ENCODE results near the gene ATP2B2.

Gene ATP2B2

DNA sequence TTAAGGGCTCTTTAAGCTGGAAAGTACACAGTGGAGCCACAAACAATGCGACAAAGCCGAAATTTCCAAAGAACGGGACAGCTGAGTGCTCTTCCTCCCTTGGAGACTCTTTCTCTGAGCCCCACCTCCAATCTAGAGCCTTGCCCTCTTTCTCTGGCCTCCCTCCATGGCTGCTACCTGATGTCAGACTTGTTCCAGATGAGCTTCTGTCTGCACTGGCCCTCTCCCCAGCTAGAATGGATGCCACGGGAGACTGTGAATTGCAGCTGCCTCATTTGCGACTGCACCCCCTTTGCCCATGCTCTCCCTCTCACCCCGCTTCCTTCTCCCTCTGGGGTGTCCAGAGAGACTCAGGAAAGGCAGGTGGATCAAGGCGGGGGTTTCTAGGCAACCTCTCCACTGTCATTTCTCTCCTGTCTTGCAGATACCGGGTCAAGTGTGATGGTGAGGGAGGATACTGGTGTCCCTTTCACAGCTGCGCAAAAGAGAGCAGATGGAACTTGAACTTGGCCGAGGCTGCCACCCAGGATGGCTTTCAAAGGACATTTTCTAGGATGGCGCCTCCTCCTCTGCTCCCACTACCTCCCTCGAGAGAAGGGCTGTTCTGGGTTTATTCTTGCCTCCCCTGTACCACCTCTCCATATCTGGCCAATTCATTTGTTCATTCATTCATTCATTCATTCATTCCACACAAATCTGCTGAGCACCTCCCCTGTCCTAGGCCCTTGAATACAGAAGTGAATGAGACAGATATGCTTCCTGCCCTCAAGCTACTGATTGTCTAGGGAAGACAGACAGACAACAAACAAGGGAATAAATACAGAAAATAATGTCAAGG, 12.8 kb downstream of the ATP2B2 start:
- no peak for DNase-seq

DNA sequence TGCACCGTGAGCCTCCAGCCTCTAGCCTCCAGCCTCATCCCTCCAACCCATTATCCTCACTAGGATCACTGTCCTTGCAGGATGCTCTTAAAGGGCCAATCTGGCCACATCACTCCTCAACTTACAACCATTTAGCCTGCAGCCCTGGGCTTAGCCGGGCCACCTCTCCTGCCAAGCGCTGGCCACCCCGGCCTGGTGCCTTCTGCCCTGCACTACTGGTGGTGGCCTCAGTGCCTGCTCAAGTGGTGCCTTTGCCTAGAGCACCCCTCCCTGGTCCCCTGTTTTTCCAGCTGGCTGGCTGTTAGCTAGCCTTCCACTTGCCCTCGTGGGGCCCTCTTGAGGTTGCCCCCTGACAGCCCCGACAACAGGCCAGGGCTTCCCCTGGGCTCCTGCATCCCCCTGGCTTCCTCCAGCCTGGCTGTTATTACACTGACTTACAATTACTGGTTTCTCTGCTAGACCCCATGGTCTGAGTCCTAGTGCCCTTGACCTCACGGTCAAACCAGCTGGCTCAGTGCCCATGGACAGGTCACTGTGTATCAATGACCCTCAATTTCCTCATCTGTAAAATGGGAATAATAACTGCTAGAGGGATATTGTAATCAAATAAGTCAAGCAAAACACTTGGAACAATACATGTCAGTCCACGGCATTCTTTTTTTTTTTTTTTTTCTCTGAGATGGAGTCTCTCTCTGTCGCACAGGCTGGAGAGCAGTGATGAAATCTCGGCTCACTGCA, 15.5 kb downstream of the ATP2B2 start:
- DNase-seq, result no peak

DNA sequence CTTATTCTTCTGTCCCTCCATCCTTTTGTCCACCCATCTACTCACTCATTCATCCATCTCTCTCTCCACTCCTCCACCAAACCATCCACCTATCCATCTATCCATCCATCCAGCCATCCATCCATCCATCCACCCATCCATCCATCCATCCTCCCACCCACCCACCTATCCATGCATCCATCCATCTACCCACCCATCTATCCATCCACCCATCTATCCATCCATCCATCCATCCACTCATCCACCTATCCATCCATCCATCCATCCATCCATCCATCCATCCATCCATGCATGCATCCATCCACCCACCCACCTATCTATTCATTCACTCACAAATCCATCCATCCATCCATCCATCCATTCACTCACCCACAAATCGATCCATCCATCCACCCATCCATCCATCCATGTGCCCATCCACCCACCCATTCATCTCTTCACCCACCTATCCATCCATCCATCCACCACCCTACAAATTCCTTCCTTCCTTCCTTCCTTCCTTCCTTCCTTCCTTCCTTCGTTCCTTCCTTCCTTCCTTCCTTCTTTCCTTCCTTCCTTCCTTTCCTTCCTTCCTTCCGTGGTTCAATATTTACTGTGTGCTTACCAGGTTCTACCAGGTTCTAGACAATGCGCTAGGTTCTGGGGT, 17.3 kb downstream of the ATP2B2 start:
- no peak for DNase-seq

DNA sequence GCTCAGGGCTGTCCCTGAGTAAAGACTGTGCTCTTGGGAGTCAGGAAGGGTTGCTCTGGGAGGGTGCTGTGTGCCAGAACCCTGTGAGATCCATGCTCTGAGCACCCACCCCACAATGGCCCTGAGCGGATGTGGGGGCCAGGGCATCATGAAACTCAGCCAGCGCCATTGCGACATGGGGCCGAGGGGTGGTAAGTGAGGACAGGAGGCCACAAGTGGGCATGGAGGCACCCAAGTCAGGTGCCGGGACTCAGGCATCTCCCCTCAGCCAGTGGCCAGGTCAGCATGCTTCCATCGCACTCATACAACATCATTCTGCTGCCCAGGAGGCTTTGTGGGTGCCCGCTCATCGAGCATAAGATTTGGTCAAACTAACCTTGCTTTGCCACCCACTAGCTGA, 19.6 kb downstream of the ATP2B2 start:
- no peak for DNase-seq

DNA sequence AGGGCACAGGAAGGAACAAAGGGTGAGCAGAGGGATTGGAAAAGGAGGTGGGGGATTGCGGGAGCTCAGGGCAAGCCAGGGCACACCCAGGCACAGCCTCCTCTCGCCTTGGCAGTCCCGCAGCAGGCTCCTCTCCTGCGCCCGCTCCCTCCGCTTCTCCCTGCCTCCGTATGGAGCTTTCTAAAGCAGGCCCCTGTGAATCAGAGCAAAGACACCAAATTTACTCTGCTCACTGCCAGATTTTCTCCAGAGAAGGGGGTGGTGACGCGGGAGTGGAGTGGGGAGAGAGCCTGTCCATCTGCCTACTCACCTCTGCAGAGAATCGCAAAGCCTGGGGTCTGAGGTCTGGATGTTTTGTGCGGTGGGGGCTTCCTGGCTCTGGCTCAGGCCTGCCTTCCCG, 20.0 kb downstream of the ATP2B2 start:
- DNase-seq, result peak in 1 of 2 experiments; percentile 23

DNA sequence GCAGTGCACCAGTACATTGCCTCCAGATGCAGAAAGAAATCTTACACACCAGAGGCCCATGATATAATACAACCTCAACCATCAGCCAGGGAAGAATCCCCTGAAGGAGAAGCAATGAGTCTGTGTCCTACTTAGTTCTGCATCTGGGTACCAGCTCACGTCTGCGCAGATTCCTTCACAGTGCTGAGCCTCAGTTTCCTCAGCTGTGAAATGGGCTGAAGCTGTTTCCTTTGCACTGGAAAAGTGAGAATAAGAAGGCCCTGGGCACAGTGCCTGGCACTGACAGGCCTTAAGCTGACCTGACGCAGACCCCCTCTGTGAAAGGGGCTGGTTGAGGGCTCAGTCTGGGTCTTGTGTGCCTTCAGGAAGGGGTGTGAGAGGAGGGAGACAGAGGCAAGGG, 20.7 kb downstream of the ATP2B2 start:
- DNase-seq, result no peak

DNA sequence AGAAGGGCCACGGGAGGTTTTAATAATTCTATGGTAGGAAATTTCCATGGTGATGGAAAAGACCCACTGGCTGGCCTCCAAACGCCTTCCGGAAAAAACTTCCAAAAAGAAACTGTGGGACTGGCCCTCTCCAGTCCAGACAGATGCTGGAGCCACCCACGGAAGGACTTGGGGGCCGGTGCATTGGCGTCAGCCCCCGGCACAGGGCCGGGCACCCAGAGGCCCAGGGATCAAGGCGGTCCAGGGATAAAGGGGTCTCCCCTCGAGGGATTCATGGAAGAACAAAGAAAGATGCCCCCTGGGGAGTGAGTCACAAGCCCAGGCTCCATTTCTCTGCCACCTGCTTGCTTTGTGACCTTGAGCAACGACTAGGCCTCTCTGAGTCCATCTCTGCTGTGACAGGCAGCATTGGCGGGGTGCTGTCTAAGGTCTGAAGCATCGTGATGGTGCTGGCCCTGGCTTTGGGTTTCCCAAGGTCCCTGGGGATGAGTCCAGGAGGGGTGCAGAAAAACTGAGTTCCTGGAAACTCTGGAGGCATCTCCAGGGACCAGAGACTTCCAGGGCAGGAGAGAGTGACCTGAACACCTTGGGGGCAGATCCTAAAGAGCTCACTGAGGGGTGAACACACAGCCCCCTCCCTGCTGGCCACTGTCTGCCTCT, 21.6 kb downstream of the ATP2B2 start:
- no peak for DNase-seq

DNA sequence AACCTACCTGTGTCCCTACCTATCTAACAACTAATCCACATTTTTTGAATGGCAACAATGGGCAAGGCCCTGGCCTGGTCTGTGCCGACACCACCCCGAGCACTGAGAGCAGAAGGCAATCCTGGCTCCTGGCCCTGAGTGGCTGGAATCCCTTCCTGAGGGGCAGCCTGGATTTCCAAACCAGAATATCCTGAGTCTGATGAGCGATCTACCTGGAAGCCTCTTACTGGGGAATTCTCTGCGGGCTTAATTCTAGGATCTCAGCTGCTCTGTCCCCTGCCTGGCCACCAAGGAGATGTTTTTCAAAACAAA, 22.1 kb downstream of the ATP2B2 start:
- DNase-seq, result peak; percentile 28 to 73

DNA sequence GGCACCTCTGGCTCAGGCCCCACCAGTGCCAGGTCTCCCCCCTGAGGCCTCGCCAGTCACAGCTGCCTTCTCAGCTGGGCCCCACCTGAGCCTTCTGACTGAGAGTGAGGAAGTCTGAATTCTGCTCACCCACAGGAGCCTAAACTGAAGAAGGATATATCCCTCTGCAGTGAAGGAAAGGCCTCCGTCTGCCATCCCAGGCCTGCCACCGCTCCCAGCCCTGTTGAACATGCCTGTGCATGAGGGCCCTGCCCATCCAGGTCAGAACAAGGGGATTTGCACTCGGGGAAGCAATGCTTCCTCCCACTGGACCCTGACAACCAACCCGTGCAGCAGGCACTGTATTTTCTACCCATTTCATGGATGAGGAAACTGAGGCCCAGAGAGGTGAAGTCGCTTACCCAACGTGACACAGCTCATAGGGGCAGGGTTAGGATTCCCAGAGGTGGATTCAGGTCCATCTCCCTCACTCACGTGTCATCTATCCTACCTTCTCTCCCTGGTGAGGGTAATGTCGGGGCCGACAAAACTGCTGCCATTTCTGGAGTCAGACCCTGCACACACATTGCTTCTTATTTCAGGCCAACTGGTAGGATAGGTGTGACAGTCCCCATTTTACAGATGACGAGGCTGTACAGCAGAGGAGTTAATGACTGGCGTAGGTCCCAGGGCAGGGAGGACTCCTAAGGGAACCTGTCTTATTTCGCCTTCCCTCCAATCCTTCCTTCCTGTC, 22.6 kb downstream of the ATP2B2 start:
- no peak for DNase-seq

DNA sequence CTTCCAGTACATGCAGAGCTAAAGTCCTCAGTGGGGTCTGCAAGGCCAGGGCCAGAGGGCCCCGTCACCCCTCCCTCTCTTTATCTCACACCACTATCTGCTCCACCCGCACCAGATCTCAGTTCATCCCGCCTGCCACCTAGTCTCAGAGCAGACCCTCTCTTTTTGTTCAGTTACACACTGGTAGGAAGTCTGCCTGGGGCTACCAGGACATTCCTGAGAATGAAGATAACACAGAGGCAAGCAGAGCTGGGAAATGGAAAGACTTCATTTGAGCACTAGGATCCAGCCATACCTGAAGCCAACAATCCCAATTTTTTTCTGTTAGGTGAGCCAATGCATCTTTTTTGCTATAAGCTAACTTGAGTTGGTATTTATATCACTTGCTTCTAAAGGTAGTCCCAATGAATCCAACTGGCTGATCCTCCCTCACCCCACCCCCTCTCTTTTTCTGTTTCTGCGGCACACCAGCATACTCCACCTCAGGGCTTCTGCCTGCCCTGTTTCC, 24.5 kb downstream of the ATP2B2 start:
- DNase-seq, result no peak

DNA sequence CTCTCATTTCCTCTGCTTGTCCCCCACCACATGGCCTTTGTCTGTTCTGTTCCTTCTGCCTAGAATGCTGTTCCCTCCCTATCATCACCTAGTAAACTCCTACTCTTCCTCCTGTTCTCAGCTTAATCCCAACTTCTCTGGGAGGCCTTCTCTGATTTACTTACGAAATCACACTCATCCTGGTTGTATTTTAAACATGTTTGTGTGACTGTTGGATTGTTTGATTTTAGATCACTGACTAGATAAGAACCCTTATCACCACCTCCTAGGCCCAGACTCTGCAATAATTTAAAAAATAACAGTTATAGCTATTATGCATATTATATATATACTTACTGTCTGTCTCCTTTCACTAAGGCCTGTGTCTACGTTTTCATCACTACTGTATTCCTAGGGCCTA, 26.1 kb downstream of the ATP2B2 start:
- DNase-seq, result no peak

DNA sequence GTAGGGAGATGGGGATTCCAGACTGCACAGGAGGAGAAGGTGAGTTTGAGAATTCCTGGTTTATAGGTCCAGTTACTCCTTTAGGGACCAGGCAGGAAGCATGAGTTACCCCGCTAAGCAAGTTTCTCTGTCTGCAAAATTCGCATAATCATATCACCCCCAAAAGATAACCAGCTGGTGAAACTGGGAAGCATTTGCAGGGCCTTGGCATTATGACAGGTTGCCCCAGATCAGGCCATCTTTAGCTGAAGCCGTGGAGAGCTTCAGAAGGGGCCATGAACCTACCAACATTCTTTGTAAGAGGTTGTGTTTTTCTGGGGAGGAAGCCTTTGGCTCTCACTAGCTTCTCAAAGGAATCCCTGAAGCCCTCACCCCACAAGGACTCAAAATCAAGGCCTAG, 29.4 kb downstream of the ATP2B2 start:
- no peak for DNase-seq

DNA sequence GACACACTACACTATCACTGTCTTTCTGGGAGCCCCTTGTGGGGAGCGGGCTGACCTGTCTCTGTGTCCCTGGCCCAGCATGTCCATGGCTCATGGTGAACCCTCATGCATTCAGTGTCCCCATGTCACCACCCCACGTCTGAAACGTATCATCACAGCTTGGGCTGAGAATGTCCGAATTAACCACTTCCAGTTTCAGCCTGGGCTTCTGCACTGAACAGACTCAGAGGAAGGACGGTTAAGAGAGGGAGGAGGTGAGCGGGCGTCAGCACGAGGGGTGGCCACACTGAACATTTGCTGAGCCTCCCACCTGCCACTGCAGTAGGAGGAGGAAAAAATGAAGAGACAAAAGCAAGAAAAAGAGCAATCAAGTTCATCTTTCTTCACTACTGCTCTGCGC, 30.5 kb downstream of the ATP2B2 start:
- DNase-seq, result no peak

DNA sequence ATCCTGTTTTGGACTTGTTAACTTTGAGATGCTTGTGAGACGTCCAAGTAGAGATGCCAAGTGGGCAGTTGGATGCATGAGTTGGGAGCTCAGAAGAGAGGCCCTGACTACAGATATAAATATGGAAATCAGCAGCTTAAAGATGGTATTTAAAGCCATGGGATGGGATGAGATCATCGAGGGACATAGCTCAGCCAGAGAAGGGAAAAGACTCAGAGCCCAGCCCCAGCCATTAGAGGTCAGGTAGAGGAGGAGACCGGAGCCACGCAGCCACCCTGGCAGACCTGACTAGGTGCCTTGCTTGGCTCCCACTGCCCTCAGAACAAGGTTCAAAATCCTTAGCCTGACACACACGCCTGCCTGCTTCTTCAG, 31.1 kb downstream of the ATP2B2 start:
- DNase-seq, result no peak

DNA sequence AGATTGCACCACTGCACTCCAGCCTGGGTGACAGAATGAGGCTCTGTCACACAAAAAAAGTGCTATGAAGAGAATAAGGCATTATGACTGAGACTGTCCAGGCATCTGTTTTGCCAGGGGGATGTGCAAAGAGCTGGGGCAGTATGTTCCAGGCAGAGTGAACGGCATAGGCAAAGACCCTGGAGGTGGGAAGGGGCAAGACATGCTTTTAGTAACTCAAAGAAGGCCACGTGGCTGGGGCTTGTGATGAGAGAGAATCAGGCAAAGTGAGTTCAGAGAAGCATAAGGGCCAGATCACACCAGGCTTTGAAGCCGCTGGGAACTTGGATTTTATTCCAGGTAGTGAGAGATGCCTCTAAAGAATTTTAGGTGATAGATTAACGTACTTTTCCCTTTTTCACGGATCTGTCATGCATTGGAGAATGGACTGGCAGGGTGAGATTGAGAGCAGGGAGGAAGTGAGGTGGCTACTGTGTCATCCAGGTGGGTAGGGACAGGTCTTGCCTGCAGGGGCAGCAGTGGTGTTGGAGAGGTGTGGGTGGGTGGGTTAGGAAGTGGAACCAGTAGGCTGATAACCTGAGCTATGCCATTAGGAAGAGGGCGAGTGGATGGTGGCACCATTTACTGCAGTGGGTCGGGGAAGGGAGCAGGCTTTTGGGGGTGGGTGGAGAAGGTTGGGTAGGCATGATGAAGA, 31.7 kb downstream of the ATP2B2 start:
- no peak for DNase-seq

DNA sequence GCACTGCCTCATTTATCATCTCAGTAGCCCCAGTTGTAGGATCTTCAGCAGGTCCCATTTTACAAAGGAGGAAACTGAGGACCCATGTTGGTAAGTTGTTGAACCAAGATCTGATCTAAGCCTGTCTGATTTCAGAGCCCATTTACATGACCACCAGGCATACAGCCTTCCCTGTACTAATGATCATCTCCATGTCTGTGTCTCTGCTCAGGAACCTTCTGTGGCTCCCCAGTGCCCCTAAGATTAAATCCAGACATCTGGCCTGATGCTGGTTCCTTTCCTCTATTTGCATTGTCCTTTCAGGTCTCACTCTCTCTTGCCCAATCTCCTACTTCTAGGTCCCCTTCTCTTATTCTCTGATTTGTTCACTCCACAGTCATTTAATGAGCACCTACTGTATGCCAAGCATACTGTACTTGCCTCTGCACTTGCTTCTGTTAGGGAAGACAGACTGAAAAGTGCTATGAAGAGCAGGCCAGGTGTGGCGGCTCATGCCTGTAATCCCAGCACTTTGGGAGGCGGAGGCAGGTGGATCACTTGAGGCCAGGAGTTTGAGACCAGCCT, 32.4 kb downstream of the ATP2B2 start:
- DNase-seq, result no peak

DNA sequence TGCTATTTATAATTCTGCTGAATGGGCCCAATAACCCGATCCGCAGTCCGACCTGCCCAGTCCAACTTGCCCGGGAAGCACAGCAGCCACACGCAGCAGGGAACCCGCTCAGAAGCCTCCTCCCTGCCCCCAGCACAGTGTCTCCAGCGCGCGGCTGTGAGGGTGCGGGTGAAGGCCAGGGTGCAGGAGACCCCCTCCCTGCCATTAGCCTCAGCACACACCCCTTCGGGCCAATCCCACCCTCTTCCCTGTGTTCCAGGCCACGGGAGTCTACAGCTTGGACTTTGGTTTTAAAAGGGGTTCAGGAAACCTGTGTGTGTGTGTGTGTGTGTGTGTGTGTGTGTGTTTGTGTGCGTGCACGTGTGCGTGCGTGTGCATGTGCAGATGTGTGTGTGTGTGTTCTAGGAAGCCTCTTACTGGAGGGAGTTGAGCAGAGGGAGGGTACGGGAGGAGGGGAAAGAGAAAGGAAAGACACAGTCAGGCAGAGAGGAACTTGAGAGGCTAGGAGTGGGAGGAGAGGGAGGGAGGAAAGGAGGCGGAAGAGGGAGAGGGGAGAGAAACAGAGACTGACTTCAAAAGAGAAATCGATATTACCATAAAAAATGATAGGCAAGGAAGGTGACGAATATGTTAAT, 34.2 kb downstream of the ATP2B2 start:
- no peak for DNase-seq

DNA sequence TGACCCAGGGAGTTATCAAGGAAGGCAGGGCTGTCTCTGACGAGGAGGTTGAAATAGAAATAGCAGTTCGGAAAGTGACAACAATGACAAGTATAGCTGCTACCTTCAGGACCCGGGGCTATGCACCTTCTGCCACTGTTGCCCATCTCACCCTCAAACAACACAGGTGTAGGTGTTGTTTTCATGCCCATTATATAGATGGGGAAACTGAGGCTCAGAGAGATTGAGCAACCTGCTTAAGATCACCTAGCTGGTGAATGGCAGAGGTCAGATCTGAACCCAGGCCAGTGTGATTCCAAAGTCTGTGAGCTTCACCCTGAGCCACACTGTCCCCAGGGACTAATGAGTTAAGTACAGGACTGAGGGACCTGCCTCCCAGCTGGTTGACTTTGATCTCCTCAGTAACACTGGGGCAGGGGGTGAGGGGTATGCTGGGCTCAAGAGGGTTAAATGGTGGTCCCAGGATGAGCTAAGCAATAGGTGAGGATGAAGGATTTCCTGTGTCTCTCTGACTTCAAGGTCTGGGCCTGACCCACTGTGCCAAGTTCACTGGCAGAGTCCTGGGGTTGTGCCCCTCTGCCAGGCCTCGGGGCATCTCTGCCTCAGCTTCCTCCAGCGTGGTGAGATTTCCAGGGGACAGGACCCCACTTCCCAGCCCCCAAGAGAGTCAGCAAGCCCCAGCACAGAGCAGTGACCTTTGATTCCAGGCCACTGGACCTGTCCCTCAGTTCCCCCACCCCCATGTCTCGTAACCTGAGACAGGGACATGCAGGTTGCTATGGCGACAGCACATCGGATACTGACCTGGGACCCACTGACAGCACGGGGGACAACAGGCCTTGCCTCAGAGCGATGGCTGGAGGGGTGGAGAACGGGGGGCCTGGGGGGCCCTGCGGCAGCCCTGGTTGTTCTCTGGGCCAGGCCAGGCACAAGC, 35.0 kb downstream of the ATP2B2 start:
- DNase-seq, result no peak

DNA sequence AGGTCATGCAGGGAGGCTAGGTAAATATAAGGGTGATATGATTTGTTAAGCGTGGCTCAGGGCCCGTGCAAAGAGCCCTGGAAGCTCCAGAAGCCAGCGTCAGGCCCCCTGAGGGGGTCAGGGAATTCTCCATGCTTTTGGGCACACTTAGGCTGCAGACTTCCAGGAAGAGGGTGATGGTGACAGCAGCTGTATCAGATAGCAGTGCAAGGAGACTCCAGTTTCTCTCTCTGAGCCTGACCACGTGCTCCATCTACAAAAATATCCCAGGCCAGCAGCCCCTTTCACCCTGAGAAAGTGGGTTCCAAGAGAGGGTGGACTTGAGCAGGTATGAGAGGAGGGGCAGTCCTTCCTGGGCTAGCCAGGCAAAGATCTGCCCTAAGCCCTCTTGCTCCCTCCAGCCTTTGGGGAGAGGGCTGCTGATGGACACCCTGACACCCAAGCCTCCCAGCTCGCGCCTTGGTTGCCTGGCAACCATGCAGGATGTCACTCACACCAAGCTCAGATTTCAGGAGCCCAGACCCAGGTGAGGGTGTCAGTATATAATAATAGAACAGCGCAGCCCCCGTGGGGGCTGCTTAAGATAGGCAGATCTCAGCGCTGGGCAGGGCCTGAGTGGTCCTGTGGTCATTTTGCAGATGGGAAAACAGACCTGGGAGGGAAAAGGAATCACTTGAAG, 35.8 kb downstream of the ATP2B2 start:
- DNase-seq, result no peak

All from cerebellar nuclear complex (tissue), 1 donor.